GM20431 (cell line): Measurements from ENCODE around the gene DRG1.
"Not testable (repeated sequence)": the region's sequence is repeated elsewhere in the genome, so short reads cannot be mapped to it uniquely, and the experiment has no call there.

Experiments used
- in situ Hi-C: fragments of 300-500 bp; cut with MseI, MboI; formaldehyde crosslinking; loops from one replicate; pipeline ENCODE4 v1.15.0; 2020; ENCODE audit warnings: low sequenced_read_pairs; ENCODE audit not compliant: unreplicated experiment

Gene DRG1

DNA sequence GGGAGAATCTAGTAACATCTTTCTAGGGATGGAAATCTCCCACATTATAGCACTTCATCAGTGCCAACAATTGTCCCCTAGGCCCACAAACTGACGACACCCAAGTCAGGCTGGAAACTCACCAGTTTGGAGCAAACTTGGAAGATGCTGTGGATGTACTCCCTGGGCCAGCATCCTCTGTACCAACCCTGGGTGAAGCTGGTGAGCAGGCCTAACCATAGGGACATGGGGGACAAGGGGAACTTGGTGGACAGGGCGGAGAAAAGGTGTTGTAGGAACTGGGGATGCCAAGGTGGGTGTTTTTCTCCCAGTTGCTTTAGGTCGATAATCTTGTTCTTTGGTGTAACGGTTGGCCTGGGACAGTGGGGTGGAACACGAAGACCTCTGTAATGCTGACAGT, 42.2 kb downstream of the DRG1 start:
- in situ Hi-C loops = no loop called here

GRCh38 chr22:31442768-31443489, 43.5 kb downstream of the DRG1 start:
- in situ Hi-C loops = no loop called here

- in situ Hi-C loops = no loop called here
Measured at GRCh38 chr22:31443516-31443915, 44.1 kb downstream of the DRG1 start.

- in situ Hi-C loops = no loop called here
Measured at GRCh38 chr22:31445642-31446041, 46.2 kb downstream of the DRG1 start.

GRCh38 chr22:31446208-31446607, 46.8 kb downstream of the DRG1 start:
- in situ Hi-C loops = no loop called here

DNA sequence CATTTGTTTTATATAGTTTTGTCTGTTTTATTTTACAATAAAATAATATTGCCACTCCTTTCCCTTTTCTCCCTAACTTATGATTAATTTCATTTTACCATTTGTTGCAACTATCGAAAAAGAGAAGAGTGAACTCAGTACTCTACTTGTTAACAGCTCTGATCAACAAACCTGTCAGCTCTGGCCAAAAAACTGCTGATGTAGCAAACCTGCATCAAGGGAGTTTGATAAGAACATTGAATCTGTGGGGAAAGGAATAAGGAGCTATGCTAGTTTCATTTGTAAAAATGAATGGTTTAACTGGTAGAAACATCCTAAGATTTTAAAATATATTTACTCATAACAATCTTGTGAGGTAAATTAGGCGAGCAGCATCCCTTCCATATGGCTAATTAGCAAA, 47.4 kb downstream of the DRG1 start:
- in situ Hi-C loops = no loop called here

- in situ Hi-C loops = no loop called here
Measured at GRCh38 chr22:31447337-31447736, 47.9 kb downstream of the DRG1 start.

GRCh38 chr22:31448382-31448781, 49.0 kb downstream of the DRG1 start:
- in situ Hi-C loops = no loop called here

DNA sequence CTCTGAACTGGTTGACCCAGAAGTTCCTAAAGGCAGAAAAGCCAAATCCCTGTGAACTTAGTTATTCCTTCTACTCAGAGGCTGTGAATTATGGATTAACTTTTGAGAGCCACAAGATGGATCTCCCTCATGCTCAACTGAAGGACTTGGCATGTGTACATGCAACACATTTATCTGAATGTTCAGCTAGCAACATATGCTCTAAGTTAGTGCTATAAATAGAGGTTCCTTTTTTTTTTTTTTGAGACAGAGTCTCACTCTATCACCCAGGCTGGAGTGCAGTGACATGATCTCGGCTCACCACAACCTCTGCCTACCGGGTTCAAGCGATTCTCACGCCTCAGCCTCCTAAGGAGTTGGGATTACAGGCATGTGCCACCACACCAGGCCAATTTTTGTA, 50.1 kb downstream of the DRG1 start:
- in situ Hi-C loops = no loop called here

DNA sequence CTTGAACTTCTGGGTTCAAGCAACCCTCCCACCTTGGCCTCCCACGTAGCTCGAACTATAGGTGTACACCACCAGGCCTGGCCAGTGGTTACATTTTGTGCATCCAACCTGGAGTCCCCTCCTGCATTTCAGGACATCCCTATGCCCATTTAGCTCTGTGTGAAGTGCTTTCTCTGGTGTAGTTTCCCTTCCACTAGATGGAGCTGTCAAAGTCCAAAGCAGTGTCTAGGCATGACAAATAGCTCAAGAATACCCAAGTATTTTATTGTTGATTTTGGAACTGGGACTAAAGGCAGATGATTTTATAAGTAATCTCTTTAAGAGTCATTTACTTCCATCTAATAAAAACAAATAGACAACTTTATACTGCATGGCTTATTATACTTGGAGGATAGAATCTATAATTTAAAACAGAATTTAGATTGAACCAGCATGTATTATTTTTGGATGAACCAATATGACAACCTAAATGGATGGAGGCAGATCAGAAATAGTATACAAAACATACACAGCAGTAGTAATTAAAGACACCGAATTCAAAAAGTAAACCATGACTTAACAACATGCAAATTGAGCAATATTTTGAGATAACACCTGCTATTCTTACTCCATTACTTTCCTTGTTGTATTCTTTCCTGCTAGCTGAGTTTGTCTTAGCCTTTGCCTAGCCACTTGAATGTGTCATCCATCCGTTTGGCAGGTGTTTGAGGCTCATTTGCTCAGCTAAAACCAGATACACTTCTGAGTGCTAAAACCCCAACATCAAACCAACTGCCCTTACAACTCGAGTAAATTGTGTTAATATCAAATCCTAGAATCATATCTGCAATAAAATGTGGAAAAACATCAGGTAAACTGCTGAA, 52.5 kb downstream of the DRG1 start:
- in situ Hi-C loops = no loop called here

DNA sequence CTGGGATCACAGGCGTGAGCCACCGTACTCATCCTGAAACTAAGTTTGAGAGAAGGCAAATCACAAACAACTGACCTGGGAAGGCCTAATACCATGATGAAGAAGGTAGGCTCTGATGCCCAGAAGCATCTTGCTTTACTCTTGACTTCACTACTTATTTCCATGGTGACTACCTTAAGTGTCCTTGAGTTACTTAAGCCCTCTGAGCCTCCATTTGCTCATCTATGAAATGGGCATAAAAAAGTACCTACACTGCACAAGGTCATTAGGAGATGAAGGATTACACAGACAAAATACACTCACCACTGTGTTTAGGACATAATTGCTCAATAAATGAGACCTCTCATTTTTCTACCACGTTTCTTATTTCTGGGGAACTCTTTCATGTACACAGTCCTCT, 62.3 kb downstream of the DRG1 start:
- in situ Hi-C loops = no loop called here

DNA sequence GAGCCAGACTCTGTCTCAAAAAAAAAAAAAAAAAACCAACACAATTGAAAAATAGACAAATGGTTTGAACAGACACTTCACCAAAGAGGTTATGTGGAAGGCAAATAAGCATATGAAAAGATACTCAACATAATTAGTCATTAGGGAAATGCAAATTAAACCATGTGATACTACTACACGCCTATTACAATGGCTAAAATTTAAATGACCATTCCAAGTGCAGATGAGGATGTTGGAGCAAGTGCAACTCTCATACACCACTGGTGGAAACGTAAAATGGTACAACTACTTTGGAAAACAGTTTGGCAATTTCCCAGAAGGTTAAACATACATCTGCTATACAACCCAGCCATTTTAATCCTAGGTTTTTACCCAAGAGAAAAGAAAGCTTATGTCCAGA, 65.9 kb downstream of the DRG1 start:
- in situ Hi-C loops = no loop called here

DNA sequence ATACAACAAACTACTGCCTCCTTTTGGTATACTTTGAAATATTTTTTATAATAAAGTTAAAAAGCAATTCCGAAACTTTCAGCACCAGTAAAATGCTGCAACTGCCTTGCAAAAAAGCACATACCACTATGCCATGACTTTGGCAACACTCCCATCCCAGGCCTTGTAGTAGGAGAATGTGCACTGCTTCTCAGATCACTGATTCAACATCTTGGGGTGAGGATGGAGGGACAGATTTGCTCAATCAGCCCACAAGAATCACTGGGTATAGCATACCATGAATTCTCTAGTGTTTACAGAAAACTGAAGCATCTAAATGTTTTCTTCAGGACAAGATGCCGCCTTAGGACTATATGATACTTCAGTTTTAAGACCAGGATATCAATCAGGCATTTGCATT, 75.3 kb downstream of the DRG1 start:
- in situ Hi-C loops = no loop called here

GRCh38 chr22:31475800-31476199, 76.4 kb downstream of the DRG1 start:
- in situ Hi-C loops = no loop called here

DNA sequence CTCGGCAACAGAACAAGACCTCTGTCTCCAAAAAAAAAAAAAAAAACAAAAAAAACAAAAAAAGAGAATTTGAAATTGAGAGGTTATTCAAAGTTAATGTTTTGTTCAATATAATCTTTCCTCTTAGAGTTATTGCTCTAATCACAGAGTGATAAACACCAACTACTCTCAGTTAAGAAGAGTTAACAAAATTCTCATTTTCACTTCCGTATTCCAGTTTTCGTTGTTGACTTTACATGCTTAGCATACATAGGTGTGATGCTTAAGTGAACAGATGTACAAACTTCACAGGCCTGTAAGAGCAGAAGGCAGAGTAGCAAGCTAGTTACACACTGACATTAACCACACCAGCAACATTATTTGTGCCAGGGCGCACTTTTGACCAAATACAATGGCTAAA, 77.9 kb downstream of the DRG1 start:
- in situ Hi-C loops = no loop called here

DNA sequence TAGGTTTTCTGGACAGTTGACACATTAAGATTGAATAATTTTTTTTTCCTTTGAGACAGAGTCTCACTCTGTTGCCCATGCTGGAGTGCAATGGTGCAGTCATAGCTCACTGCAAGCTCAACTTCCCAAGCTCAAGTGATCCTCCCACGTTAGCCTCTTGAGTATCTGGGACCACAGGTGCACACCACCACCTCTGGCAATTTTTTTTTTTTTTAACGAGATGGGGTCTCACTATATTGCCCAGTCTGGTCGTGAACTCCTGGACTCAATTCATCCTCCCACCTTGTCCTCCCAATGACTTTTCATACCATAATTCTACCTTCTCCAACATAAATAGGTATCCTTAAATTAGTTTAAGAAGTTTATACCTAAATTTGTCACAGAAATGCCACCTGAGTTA, 81.7 kb downstream of the DRG1 start:
- in situ Hi-C loops = no loop called here

GRCh38 chr22:31482470-31482869, 83.1 kb downstream of the DRG1 start:
- in situ Hi-C loops = not testable (repeated sequence)
